Effector memory CD4-positive, alpha-beta T cell (primary cell): ENCODE measurements around the gene DSC3.

Experiments
- DNase-seq, 3 donors: peaks; one replicate each; pipeline ENCODE4 v3.0.0-alpha.2; 2020
- H3K27ac ChIP-seq: 2 replicates; pipeline ENCODE4 v1.7.0; 2013; ENCODE audit warnings: mild to moderate bottlenecking, low read length, moderate library complexity; ENCODE audit not compliant: insufficient read depth, poor library complexity, severe bottlenecking
- H3K27me3 ChIP-seq: replicated peaks from 2 replicates; pipeline ENCODE4 v1.7.0; 2013; ENCODE audit warnings: mild to moderate bottlenecking, low read length; ENCODE audit not compliant: insufficient read depth, control insufficient read depth, poor library complexity, severe bottlenecking
- H3K36me3 ChIP-seq: 2 replicates; pipeline ENCODE4 v1.7.0; 2013; ENCODE audit warnings: mild to moderate bottlenecking, low read length, moderate library complexity; ENCODE audit not compliant: control insufficient read depth, insufficient read depth
- H3K4me1 ChIP-seq: 2 replicates; pipeline ENCODE4 v1.7.0; 2013; ENCODE audit warnings: low read length, mild to moderate bottlenecking; ENCODE audit not compliant: control insufficient read depth, insufficient read depth, poor library complexity, severe bottlenecking
- H3K4me3 ChIP-seq: 2 replicates; pipeline ENCODE4 v1.7.0; 2013; ENCODE audit warnings: low read length, low read depth, mild to moderate bottlenecking; ENCODE audit not compliant: insufficient read depth, poor library complexity, severe bottlenecking
- H3K9me3 ChIP-seq: 2 replicates; pipeline ENCODE4 v1.7.0; 2013; ENCODE audit warnings: mild to moderate bottlenecking, low read length, moderate library complexity; ENCODE audit not compliant: control insufficient read depth

Gene DSC3

GRCh38 chr18:31061945-31062344 is 19.4 kb upstream of the DSC3 start:
- Histone ChIP-seq H3K4me3 (no peak overlapping the region), H3K36me3 (no peaks in the 10 kb centered on the region), H3K9me3 (no peaks in the 10 kb centered on the region), H3K4me1 (no peaks in the 10 kb centered on the region), H3K27ac (no peak overlapping the region), H3K27me3 (no peaks in the 10 kb centered on the region)
- DNase-seq = no peak

- Histone ChIP-seq H3K4me3 (no peak overlapping the region), H3K27ac (no peak overlapping the region), H3K36me3 (no peaks in the 10 kb centered on the region), H3K9me3 (no peaks in the 10 kb centered on the region), H3K4me1 (no peaks in the 10 kb centered on the region), H3K27me3 (no peaks in the 10 kb centered on the region)
- no peak for DNase-seq
These were observed 16.4 kb upstream of the DSC3 start for GRCh38 chr18:31058897-31059296.

GRCh38 chr18:31057917-31058316 is 15.4 kb upstream of the DSC3 start:
- no peaks in the 10 kb centered on the region for H3K9me3 ChIP-seq
- no peaks in the 10 kb centered on the region for H3K36me3 ChIP-seq
- DNase-seq = no peak
- no peaks in the 10 kb centered on the region for H3K27me3 ChIP-seq
- no peaks in the 10 kb centered on the region for H3K4me1 ChIP-seq
- no peak overlapping the region for H3K27ac ChIP-seq
- no peak overlapping the region for H3K4me3 ChIP-seq

GRCh38 chr18:31057051-31057450 is 14.5 kb upstream of the DSC3 start:
- no peak for DNase-seq
- no peaks in the 10 kb centered on the region for H3K4me1 ChIP-seq
- H3K9me3 ChIP-seq = no peaks in the 10 kb centered on the region

GRCh38 chr18:31056296-31056695 is 13.8 kb upstream of the DSC3 start:
- Histone ChIP-seq H3K27ac (no peak overlapping the region), H3K4me1 (no peaks in the 10 kb centered on the region), H3K4me3 (no peak overlapping the region), H3K9me3 (no peaks in the 10 kb centered on the region), H3K27me3 (no peaks in the 10 kb centered on the region), H3K36me3 (no peaks in the 10 kb centered on the region)
- no peak for DNase-seq

More at GRCh38 chr18:31057051-31057450, 14.5 kb upstream of the DSC3 start:
- Histone ChIP-seq H3K27ac (no peak overlapping the region), H3K27me3 (no peaks in the 10 kb centered on the region), H3K36me3 (no peaks in the 10 kb centered on the region), H3K4me3 (no peak overlapping the region)

GRCh38 chr18:31050635-31051034 is 8.1 kb upstream of the DSC3 start:
- Histone ChIP-seq H3K36me3 (no peaks in the 10 kb centered on the region), H3K27ac (no peak overlapping the region), H3K4me1 (no peaks in the 10 kb centered on the region), H3K4me3 (no peak overlapping the region), H3K27me3 (no peaks in the 10 kb centered on the region), H3K9me3 (no peaks in the 10 kb centered on the region)
- no peak for DNase-seq

GRCh38 chr18:31049189-31049588 is 6.6 kb upstream of the DSC3 start:
- no peak overlapping the region for H3K27ac ChIP-seq
- H3K9me3 ChIP-seq = no peaks in the 10 kb centered on the region
- H3K36me3 ChIP-seq = no peaks in the 10 kb centered on the region
- H3K27me3 ChIP-seq = no peaks in the 10 kb centered on the region
- H3K4me1 ChIP-seq = no peaks in the 10 kb centered on the region
- DNase-seq = no peak
- H3K4me3 ChIP-seq = no peak overlapping the region

- no peaks in the 10 kb centered on the region for H3K27me3 ChIP-seq
- no peak overlapping the region for H3K4me3 ChIP-seq
- no peak overlapping the region for H3K27ac ChIP-seq
- H3K9me3 ChIP-seq = no peaks in the 10 kb centered on the region
- H3K36me3 ChIP-seq = no peaks in the 10 kb centered on the region
- DNase-seq = no peak
- no peaks in the 10 kb centered on the region for H3K4me1 ChIP-seq
These were observed 5.7 kb upstream of the DSC3 start for GRCh38 chr18:31048216-31048615.

GRCh38 chr18:31046916-31047315 is 4.4 kb upstream of the DSC3 start:
- H3K36me3 ChIP-seq = no peaks in the 10 kb centered on the region
- no peaks in the 10 kb centered on the region for H3K9me3 ChIP-seq
- H3K27me3 ChIP-seq = no peaks in the 10 kb centered on the region
- DNase-seq = no peak
- H3K4me3 ChIP-seq = no peak overlapping the region
- no peak overlapping the region for H3K27ac ChIP-seq
- no peaks in the 10 kb centered on the region for H3K4me1 ChIP-seq

GRCh38 chr18:31045599-31045998 is 3.1 kb upstream of the DSC3 start:
- Histone ChIP-seq H3K36me3 (no peaks in the 10 kb centered on the region), H3K9me3 (no peaks in the 10 kb centered on the region), H3K4me1 (no peaks in the 10 kb centered on the region), H3K27me3 (no peaks in the 10 kb centered on the region), H3K4me3 (no peak overlapping the region), H3K27ac (no peak overlapping the region)
- no peak for DNase-seq

- no peak for DNase-seq
- H3K4me1 ChIP-seq = no peaks in the 10 kb centered on the region
- no peak overlapping the region for H3K4me3 ChIP-seq
- no peaks in the 10 kb centered on the region for H3K36me3 ChIP-seq
- no peak overlapping the region for H3K27ac ChIP-seq
- H3K27me3 ChIP-seq = no peaks in the 10 kb centered on the region
- no peaks in the 10 kb centered on the region for H3K9me3 ChIP-seq
These were observed 2.4 kb upstream of the DSC3 start for GRCh38 chr18:31044926-31045325.
